SHP77 (cell line): ENCODE measurements around the gene TENM3.

Source experiments
- DNase-seq, 2 experiments: peaks; one replicate each; lab custom pipeline; 2025; lab: John Stamatoyannopoulos, UW

The TENM3 gene

DNA sequence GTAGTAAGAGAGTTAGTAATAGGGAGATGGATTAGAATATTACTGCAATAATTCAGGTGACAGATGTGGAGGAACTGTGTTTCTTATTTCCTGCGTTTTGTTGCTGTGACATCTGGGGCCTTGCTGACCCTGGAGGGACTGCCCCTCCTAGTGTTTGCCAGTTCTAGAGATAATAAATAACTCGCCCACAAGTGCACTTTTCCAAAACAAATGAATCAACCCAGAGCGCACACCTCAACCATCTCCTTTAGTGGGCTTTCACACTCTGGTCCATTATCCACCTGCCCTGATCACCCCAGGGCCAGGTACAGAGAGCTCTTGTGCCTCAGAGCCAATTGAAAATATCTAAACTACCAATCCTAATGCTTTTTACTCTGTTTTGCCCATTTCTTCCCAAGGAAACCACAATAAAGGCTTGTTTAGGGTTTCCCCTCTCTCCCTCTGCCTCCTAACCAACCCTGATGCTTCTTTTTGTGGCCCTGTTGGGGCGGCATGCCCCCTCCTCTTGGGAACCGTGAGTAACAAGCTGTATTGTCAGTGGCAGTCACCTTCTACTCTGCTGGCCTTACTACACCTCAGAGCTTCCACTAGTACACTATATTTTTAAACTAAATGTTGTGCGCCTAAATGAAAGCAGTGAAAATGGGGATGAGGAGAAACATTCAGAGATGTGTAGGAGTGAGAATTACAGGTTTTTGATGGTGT lies 270.5 kb downstream of the TENM3 start:
- DNase-seq, result no peak

DNA sequence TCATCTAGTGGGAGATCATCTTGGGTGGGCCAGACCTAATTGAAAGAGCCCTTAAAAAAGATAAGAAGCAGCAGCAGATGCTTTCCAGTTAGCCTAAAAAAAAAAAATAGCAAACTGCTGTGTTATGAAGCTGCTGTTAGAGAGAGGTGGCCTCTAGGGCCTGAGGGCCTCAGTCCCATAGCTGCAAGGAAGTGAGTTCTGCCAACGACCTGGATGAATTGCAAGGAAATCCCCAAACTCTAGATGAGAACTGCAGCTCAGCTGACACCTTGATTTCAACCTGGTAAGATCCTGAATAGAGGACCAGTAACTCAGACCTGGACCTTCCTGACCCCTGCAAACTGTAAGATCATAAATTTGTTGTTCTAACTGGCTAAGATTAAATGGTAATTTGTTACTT lies 275.2 kb downstream of the TENM3 start:
- DNase-seq, result no peak

DNA sequence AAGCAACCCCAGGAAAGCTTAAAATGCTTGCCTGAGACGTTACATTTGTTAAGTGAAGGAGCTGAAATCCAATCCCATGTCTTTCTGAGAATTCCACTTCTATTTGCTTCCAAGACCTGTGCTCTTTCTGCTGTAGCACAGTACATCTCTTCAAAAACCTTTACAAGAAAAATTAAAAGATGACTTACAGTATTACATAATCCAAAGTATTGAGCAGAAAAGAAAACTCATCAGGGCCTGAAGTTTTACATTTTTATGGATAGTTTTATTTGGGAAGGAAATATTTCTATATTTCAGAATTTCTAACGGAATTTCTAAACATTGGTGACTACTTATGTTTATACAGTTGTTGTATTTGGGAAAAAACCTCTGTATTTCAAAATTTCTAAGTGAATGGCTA lies 276.3 kb downstream of the TENM3 start:
- DNase-seq, result no peak

DNA sequence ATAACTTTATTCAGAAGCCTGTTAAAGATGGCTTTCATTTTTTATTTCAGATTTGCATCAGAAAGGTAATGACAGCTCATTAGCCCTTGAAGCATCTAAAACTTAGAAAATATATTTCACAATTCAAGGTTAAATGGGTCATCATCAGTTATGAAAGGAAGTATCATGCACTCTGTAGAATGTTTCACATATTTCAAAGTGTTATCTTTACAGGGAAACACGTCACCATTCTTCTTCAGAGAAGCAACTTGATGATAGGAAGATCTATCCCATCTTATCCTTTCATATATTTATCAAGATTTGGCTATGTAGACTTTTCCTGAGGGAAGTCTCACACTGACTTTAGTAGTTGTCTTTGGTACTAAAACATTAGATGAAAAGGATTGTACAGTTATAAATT lies 277.8 kb downstream of the TENM3 start:
- DNase-seq, result no peak

DNA sequence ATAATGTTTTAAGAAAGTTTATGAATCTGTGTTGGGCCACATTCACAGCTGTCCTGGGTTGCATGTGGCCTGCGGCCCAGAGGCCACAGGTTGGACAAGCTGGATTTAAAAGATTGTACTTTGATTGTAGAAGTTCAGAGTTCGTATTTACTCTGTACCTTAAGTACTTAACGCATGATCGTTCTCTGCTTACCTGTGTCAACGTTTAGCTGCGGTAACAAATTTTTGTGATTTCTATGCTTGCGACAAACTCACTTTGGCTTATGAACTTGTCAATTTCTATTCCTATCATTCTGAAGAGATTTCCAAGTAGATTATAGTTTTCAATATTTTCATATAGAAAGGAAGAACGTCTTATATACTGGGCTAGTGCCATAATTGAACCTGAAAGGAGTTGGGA lies 285.6 kb downstream of the TENM3 start:
- DNase-seq, result no peak

DNA sequence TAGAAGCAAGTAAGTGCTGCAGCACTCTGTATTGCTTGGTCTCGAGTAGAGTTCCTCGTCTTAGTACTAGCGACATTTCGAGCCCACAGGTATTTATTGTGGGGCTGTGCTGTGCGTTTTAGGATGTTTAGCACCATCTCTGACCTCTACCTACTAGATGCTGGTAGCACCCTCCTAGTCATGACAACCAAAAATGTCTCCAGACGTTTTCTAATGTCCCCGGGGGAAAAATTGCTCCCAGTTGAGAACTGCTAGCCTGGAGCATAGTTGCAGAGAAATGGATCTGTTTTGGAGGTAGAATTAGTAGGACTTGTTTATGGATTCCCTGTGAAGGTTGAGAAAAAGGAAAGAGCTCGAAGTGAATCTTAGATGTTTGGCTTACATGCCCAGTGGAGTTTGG lies 287.2 kb downstream of the TENM3 start:
- no peak for DNase-seq

DNA sequence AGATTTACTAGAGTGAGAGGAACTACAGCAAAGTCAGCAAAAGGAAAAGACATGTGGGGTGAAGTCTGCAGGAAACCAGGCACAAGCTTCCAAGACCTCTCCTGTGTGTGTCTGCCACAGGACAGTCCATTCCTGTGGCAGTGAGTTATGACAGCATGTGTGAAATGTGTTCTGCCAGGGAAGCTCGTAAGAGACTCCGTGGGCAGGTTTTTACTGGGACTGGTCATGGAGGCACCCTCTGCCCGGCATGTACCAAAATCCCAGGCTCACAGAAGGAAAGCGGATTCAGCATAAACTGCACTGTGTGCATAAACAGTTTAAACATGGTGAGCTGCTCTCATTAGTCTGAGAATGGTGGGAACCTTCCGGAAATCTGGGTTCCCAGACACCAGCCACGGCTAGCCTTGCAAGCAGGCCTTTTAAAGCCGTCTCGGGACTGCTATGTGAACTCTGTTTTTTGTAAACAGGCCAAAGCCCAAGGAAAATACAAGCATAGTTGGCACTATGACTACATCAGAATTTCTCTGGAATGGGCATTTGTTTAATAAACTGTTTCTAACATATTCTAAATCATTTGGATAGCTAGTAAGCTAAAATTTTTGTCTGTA lies 288.5 kb downstream of the TENM3 start:
- no peak for DNase-seq

DNA sequence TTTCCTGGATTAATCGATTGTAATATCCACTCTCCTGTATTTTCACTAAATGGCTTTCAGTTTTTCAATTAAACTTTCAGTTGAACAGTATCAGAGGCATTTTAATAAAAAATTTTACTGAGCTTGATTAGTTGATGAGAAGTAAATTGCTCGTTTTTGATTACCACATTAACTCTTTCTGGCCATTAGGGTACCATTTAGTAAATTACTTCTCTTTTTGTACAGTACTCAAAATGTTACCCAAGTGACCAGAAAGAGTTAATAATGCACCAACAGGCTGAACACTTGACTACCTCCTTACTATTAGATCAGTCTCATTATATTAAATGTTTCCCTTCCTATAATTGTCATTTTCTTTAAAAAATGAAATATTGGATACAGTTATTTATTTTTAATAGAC lies 289.2 kb downstream of the TENM3 start:
- DNase-seq, result no peak

DNA sequence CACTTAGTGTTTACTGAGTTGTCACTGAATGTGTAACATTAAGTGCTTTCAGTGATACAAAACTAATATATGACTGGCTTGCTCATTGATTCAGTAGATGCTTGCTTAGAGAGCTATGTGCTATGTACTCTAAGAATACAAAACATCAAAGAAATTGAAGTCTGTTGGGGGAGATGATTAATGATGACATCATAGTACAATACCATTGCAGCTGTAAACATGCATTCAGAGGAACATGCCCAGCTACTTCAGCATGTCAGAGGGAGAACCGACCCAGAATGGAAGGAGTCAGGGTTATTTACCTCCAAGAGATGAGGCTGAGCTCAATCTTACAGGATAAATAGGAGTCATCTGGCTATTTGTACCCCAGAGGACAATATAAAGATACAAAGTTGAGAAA lies 290.8 kb downstream of the TENM3 start:
- DNase-seq, result no peak

DNA sequence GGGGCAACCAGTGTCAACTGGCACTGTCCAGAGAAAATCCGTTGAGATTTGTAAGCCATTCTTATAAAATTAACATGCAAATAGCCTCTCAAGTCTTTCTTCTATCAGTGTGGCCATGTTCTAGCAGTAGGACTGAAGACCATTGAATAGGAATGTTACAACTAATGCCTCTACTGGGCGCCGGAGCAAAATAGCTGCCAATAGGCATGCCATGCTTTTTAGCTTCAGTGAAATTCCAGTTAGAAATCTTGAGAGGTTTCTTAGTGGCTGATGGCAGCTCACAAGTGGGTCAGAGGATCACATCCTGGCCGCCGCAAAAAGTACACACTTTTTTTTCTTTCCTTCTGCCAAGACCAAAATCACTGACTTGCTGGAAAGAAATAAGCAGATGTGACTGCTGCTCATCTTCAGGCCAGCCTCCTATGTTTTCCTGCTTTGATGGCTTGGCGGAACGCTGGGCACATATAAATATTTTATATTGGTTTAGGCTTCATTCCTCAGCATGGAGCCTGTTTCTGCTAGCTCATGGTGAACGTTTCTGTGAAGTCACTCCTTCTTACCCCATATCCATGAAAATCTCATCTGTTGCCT lies 293.1 kb downstream of the TENM3 start:
- no peak for DNase-seq

DNA sequence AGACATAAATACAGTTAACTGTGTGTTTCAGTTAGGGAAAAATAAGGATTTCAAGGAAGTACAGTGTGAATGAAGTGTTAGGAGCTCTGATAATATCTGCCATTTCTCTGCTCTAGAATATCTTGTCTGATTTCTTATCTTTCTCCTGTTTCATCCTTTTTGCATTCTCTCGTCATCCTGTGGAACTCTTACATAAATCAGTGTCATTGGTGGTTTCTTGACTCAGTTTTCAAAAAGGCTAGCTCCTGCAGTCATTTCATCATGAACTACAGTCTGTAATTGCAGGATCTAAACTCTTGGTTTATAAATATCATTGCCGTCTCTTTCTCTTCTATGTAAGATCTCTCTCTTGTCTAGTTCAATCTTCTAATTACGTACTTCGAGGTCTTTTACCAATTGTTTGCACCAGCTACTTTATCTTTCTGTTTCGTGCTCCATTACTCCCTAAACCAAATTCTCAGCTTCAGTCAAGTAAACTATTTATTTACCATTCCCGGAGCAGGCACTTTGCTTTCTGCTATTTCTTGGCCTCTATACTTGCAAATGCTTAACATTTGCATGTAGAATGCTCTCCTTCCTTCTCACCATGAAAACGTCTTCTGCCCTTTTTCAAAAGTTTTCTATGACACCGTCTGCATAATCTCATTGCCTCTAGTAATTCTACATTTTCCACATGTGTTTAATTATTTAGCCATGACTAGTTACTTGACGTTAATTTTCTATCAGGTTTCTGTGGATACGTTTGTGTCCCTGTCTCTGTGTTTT lies 294.0 kb downstream of the TENM3 start:
- DNase-seq, result no peak

DNA sequence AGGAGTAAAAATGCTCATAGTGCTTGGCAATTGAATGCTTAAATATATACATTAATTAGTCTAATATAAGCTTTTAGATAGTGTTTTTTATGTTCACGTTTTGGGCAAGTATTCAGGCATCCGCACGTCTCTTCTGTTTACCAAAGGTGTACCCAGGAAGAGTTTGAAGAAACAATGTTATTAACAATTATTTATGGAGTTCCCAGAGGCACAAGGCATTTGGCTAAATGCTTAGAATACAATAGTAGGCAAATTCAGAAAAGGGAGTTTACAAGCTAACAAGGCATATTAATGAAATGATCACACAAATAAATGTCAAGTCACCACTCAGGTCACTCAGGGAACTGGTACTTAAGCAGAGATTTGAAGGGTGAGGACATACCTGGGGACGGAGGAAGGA lies 294.8 kb downstream of the TENM3 start:
- no peak for DNase-seq

DNA sequence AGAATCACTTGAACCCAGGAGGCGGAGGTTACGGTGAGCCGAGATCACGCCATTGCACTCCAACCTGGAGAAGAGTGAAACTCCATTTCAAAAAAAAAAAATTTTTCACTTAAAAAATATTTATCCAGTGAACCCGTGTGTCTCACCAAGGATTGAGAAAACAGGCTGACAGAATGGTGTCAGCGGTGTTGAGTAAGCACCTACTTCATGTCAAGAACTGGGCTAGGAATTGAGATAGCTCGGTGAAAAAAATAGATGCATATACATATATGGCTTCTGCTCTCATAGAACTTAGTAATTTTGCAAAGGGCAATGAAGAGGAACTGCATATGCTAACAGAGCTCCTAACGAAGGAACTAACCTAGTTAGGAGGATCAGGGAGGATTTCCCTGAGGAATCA lies 297.3 kb downstream of the TENM3 start:
- DNase-seq, result no peak

DNA sequence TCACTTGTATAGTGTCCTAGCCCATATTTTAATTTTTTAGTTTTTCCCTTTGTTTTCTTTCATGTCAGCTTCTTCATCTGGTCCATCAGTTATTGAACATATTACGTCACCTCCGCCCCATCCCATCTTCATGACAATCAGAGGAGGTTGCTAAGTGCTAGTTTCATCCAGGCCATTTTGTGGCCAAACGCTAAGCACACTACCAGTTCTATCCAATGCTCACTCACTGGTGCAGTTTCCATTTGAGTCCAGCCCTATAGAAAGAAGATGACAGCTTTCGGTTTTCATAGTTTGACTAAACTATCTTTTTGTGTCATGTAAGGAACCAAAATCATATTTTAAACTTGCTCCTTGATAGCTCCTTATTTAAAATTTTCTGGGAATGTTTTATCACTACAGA lies 304.2 kb downstream of the TENM3 start:
- no peak for DNase-seq

DNA sequence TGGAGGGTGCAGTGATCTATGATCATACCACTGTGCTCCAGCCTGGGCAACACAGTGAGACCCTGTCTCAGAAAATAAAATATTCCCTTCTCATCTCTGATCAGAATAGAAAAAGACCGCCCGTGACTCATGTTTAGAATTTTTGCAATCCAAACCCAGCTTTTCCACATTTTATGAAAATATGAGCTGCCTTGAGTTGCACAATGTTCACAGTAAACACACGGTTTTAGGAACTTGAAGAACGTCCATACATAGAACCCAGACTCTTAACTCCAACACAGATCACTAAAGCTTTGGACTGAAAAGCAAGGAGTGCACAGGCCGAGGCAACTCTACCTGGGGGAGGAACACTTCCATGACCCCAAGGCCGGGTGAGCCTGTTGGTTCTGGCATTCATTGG lies 305.0 kb downstream of the TENM3 start:
- DNase-seq, result no peak

DNA sequence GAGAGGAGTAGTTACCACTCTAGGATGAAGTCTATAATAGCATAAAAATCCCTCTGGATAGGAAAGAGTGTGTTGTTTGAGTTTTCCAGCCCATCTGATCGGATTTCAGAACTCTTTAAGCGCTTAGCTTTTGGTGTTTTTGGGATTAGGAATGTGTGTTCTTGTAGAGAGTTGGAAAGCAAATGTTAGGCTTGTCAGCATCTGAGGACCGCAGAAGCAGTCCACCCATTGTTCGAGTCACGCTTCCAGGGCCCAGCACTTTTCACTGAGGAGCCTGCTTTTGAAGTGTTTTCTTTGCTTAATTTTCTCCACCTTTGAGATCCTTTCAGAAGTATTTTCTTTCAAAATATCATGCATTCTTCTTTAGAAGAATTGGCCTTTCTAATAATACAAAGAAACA lies 306.2 kb downstream of the TENM3 start:
- DNase-seq, result no peak

DNA sequence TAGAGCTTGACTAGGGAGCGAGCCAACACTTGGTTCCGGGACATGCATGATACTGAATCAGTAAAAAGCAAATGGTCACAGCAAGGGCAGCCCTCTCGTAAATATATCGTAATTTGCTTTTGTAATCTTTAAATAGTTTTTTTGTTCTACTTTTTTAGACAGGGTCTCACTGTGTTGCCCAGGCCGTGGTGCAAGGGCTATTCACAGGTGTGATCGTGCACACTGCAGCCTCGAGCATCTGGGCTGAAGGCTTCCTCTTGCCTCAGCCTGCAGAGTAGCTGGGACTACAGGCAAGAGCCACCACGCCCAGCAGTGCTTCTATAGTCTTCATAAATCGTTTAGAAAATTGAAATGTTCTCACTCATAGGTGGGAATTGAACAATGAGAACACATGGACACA lies 309.7 kb downstream of the TENM3 start:
- no peak for DNase-seq

DNA sequence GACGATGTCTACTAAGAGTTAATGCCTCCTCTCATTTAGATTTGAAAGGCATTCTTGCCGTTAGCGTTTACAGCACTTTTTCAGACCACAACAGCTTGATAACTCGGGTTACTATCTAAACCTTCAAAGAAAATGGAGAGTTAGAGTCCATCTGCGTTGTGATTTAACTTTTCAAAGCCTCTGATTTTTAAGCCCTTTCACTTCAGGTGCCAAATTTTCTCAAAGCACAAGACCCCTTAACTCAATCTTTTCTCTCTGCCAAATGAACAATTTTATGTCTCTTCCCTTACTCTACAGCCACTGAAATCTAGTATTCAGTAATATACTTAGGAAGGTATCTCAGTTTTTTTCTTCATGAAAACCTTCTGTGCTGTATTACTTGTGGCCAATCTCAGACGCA lies 310.5 kb downstream of the TENM3 start:
- DNase-seq, result no peak

DNA sequence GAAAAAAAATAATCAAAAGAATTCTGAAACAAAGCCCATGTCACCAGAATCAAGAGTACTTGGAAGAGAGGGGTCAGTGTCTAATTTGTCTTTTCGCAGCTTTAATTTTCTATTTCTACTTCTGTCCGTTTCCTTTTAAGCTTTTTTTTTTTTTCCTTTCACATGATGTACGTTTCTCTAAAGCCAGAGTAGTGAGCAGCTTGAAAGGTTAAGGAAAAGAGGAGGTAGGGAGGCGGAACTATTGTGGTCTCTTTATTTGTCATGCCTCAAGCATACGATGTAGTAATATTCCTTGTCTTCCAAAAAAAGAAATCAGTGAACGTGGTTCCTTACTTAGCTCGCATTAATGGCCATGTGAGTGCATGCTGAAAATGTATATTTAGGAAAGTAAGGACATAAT lies 311.5 kb downstream of the TENM3 start:
- DNase-seq, result no peak

DNA sequence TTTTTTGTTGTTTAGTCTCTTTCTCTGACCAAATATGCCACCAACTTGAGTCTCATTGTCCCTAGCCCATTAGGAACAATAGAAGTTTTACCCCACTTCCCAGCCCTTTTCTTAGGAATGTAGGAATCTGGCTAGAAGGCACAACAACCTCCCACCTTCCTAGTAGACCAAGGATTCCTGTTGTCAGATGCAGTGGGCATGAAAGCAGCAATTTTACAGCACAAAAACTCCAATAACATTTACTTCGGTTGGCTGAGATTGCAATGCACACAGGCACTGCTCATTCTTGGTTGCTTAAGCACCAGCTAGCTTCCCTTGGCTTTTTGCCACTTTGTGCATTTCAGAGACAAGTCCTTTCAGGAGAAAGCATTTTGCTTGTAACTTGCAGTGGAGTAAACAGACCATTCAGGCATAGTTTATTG lies 312.8 kb downstream of the TENM3 start:
- peak in 1 of 2 experiments; percentile 22 for DNase-seq

DNA sequence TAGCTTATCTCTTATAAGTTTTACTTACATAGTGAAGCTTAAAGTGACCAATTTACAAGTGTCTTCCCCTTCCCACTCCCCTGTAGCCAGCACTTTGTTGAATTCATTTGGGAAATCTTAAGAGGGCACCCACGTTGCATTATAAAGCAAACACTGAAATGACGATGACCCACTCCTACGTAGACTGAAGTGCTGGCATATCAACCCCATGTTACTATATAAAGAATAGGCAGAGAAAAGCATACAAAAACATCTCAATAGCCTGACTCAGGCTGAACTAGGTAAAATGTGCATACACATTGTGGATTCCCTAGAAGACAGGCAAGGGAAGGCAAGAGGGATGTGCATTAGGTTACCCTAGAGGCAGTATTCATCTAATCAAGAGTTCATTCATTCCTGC lies 313.4 kb downstream of the TENM3 start:
- DNase-seq, result peak in 1 of 2 experiments; percentile 47

DNA sequence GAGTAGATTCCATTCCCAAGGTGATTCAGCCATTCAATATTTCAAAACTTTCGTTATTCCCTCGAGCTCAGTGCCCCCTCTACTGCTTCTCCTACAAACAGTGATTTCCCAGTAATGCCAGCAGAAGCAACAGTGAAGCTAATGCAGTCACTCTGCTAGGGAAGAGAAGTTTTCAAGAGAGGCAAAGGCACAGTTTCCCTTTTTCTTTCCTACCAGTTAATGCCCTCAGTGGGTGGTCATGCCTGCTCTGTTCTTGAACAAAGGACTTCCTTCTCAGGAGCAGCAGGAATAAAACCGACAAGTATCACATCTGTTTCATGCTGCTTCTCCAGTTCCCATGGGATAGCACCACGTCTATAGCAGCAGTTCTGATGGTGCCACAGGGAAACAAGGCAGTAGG lies 317.2 kb downstream of the TENM3 start:
- no peak for DNase-seq

DNA sequence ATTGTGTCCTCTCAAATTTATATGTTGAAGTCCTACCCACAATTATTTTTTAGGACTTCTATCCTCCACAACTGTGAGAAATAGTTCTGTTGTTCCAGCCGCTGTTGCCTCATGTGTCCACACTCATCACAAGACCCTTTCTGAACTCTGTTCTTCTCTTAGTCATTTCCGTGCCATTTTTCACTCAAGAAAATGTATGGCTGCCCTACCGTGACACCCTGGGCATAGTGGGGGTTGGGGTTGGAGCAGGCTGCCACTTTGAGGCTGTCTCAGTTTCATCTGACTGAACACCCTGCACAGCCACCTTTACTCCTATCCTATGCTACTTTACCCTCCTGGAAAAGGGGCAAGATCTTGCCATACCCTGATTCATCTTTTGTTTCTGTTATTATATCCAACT lies 319.1 kb downstream of the TENM3 start:
- no peak for DNase-seq
